Smooth muscle cell (in vitro differentiated cells): ENCODE data around the gene IL5RA. TPM values are rescaled to one million over a fixed set of nuclear protein-coding genes. Genes with fewer than 3 reads are reported as not detected.

Experiments
- DNase-seq: peaks from one replicate; lab custom pipeline; 2025; ENCODE audit not compliant: unreplicated experiment; lab: John Stamatoyannopoulos, UW
- H2AFZ ChIP-seq: fragments of 200-600 bp; sonication (generic); 2 replicates; pipeline ENCODE4 v1.6.0; 2016; ENCODE audit warnings: antibody characterized with exemption, low read depth, mild to moderate bottlenecking
- H3F3A ChIP-seq: fragments of 200-600 bp; sonication (generic); 2 replicates; pipeline ENCODE4 v1.6.0; 2017; ENCODE audit warnings: antibody characterized with exemption, low read depth
- H3K27ac ChIP-seq: fragments of 200-600 bp; sonication (generic); 2 replicates; pipeline ENCODE4 v1.5.1; 2016; ENCODE audit warnings: low read depth, mild to moderate bottlenecking
- H3K27me3 ChIP-seq: fragments of 200-600 bp; sonication (generic); 2 replicates; pipeline ENCODE4 v1.6.1; 2016; ENCODE audit warnings: low read depth, mild to moderate bottlenecking
- H3K36me3 ChIP-seq: fragments of 200-600 bp; sonication (generic); 2 replicates; pipeline ENCODE4 v1.5.1; 2016; ENCODE audit warnings: low read depth
- H3K4me1 ChIP-seq: fragments of 200-600 bp; sonication (generic); 2 replicates; pipeline ENCODE4 v1.5.1; 2016; ENCODE audit warnings: low read depth
- H3K4me2 ChIP-seq: fragments of 200-600 bp; sonication (generic); 2 replicates; pipeline ENCODE4 v1.6.0; 2016; ENCODE audit warnings: mild to moderate bottlenecking
- H3K4me3 ChIP-seq: fragments of 200-600 bp; sonication (generic); 2 replicates; pipeline ENCODE4 v1.5.1; 2016; ENCODE audit warnings: mild to moderate bottlenecking
- H3K79me2 ChIP-seq: fragments of 200-600 bp; sonication (generic); 2 replicates; pipeline ENCODE4 v1.6.0; 2016; ENCODE audit warnings: low read depth, mild to moderate bottlenecking
- H3K9ac ChIP-seq: fragments of 200-600 bp; sonication (generic); 2 replicates; pipeline ENCODE4 v1.6.0; 2016; ENCODE audit warnings: low read depth
- H3K9me3 ChIP-seq: fragments of 200-600 bp; sonication (generic); replicated peaks from 2 replicates; pipeline ENCODE4 v1.5.1; 2016; ENCODE audit warnings: low read depth
- H4K20me1 ChIP-seq: fragments of 200-600 bp; sonication (generic); 2 replicates; pipeline ENCODE4 v1.6.0; 2016; ENCODE audit warnings: low read depth
- WGBS: methylation state at CpG from one replicate; pipeline ENCODE4 v1.1.7; 2016; ENCODE audit warnings: low lambda C conversion rate; 5-methylcytosine and 5-hydroxymethylcytosine counted together
- polyA plus RNA-seq: library from polyadenylated mRNA; unstranded; fragments of >200 nt; fragmentation: Nextera tagmentation; extraction: Ambion mirVana; gene quantifications from 2 replicates; pipeline ENCODE4 v1.2.1, GENCODE V29; 2016
- total RNA-seq: library from RNA; depleted of rRNA; stranded (reverse); fragments of >200 nt; gene quantifications from 2 replicates; pipeline ENCODE4 v1.2.3, GENCODE V29; 2014
- TF ChIP-seq, protein P1 (sequence below): fragments of 200-600 bp; sonication (generic); IDR thresholded peaks from 2 replicates; pipeline ENCODE4 v1.5.1; 2017; ENCODE audit warnings: borderline replicate concordance, mild to moderate bottlenecking, antibody characterized with exemption; ENCODE audit not compliant: insufficient read depth, poor library complexity, severe bottlenecking

The IL5RA gene
- total and polyA plus RNA-seq, 2 experiments from 2014 or later: 0.14 TPM; not detected in 1

DNA sequence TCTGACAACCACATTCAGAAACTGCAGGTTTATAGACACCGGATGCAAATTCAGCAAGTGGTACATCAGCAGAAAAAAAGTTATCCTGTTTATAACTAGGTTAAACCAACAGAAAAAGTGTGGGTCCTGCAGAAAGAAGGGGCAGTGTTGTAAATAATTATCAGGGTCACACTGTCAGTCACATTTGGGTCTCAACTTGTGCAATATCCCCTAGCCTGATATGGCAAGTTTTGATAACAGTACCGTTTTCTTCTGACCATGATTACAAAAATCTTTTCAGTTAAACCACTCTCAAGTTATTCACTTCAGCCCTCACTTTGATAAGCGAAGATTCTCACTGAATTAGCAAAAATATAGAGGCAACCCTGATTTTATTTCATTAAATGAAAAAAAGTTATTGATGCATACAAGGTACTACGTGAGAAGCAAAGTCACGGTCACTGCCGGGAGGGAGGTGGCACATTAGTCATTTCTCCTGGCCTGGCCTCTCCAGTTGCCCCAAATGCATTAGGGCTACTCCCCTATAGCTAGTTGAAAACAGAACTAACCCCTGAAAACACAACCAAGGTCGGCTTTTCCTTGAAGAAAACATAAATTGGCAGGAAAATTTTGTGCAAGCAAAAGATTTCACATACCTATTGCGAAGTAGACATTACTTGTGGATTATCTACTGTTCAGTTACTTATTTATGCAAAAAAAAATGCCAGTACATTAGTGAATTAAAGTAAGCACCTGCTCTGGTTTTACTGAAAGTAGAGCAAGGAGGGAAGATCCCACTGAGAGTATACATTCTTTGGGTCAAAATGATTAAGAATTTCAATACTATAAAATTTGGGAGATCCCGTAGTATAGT, 28.6 kb downstream of the IL5RA start:
- 86% methylated on average over 9 of the region's 9 CpGs for WGBS
- TF ChIP-seq, protein P1, sequence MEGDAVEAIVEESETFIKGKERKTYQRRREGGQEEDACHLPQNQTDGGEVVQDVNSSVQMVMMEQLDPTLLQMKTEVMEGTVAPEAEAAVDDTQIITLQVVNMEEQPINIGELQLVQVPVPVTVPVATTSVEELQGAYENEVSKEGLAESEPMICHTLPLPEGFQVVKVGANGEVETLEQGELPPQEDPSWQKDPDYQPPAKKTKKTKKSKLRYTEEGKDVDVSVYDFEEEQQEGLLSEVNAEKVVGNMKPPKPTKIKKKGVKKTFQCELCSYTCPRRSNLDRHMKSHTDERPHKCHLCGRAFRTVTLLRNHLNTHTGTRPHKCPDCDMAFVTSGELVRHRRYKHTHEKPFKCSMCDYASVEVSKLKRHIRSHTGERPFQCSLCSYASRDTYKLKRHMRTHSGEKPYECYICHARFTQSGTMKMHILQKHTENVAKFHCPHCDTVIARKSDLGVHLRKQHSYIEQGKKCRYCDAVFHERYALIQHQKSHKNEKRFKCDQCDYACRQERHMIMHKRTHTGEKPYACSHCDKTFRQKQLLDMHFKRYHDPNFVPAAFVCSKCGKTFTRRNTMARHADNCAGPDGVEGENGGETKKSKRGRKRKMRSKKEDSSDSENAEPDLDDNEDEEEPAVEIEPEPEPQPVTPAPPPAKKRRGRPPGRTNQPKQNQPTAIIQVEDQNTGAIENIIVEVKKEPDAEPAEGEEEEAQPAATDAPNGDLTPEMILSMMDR: no peak

DNA sequence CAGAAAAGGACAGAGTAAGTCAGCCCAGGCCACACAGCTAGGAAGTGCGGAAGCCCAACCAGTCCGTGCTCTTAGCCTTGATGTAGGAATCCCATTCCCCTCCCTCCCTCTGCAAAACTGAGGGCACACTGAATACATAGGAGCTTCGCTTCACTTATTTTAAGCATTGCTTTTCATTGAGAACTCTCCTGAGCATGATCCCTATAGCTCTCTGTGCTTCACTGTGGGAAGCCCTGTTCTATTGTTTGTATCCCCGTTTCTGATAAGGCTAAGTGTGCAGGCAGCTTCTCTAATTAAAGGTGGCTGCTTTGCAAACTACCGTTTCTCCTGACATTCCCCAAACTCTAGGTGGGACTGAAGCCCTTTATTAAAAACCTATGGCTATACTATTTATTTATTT, 29.9 kb downstream of the IL5RA start:
- Histone ChIP-seq H3K27me3 (no peaks in the 10 kb centered on the region), H3K36me3 (no peaks in the 10 kb centered on the region), H3K9ac (no peak overlapping the region), H3K79me2 (no peaks in the 10 kb centered on the region), H4K20me1 (no peaks in the 10 kb centered on the region), H3K9me3 (no peaks in the 10 kb centered on the region), H3F3A (no peaks in the 10 kb centered on the region), H3K4me1 (peaks cover 6% of the 10 kb centered on the region), H3K4me2 (no peak overlapping the region), H3K27ac (no peak overlapping the region), H2AFZ (no peak overlapping the region), H3K4me3 (no peak overlapping the region)
- 83% methylated on average over 5 of the region's 5 CpGs for WGBS
- no peak for DNase-seq
- TF ChIP-seq, protein P1: no peak

More for the DNA sequence above, 28.6 kb downstream of the IL5RA start:
- no peak overlapping the region for H3K4me2 ChIP-seq
- no peaks in the 10 kb centered on the region for H3K36me3 ChIP-seq
- no peak overlapping the region for H3K9ac ChIP-seq
- H3K4me1 ChIP-seq: peaks cover 6% of the 10 kb centered on the region
- H3F3A ChIP-seq: no peaks in the 10 kb centered on the region
- H3K9me3 ChIP-seq: no peaks in the 10 kb centered on the region
- no peaks in the 10 kb centered on the region for H4K20me1 ChIP-seq
- H3K79me2 ChIP-seq: no peaks in the 10 kb centered on the region
- no peak overlapping the region for H2AFZ ChIP-seq
- H3K27me3 ChIP-seq: no peaks in the 10 kb centered on the region
- no peak overlapping the region for H3K27ac ChIP-seq
- no peak overlapping the region for H3K4me3 ChIP-seq
- no peak for DNase-seq

DNA sequence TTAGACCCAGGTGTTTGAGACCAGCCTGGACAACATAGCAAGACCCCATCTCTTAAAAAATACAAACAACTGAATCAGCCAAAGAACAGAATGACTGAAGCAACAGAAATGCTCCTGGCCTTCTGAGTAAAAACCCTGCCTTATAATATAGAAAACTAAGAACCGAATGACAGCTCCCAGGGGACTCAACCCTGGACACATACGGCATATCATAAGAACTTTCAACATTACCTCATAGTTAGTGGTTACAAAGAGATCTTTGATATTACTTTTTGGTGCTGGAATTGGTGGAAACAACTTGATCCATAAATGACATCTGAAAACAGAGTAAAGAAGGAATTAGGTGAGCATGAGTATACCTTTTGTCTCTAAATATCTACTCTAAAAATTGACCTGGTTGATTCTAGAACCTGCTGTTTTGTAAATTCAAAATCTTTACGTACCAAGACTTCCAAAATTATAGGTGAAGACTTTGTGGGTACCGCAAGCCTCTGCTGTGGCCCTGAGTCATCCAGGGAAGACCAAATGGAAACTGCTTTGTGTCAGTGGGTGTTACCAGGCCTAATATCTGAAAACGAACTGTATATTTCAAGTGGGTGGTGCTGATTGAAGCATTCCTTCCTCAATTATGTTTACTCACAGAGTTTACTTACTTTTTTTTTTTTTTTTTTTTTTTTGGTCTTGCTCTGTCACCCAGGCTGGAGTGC, 35.5 kb downstream of the IL5RA start:
- 94% methylated on average over 5 of the region's 5 CpGs for WGBS
- Histone ChIP-seq H3K27ac (no peak overlapping the region), H3K4me2 (no peak overlapping the region), H3F3A (no peaks in the 10 kb centered on the region), H3K27me3 (no peaks in the 10 kb centered on the region), H4K20me1 (no peaks in the 10 kb centered on the region), H3K36me3 (no peaks in the 10 kb centered on the region), H3K9me3 (no peaks in the 10 kb centered on the region), H3K79me2 (no peaks in the 10 kb centered on the region), H2AFZ (no peak overlapping the region), H3K9ac (no peak overlapping the region), H3K4me3 (no peak overlapping the region), H3K4me1 (no peaks in the 10 kb centered on the region)
- TF ChIP-seq, protein P1: no peak
- no peak for DNase-seq
